H1 (cell line): ENCODE results near the gene KNDC1. TPM values are rescaled to one million over a fixed set of nuclear protein-coding genes. Genes with fewer than 3 reads are reported as not detected.

Experiments
- CTCF ChIA-PET: fragments of 300-600 bp; sonication (Branson Sonifier 250); formaldehyde crosslinking; loops from one replicate; lab custom pipeline; 2021; ENCODE audit not compliant: partially characterized antibody; lab: Charles Lee
- POLR2A ChIA-PET: fragments of 300-600 bp; sonication (Branson Sonifier 250); formaldehyde crosslinking; loops from one replicate; lab custom pipeline; 2021; ENCODE audit warnings: inconsistent platforms; ENCODE audit not compliant: partially characterized antibody; lab: Charles Lee
- DNase-seq, 2 experiments: peaks; one replicate each; pipeline versions ENCODE4 v3.0.0 to v3.0.0-alpha.2; 2010 to 2022; ENCODE audit warnings: low spot score in 2 of 2, low read depth in 1 of 2, mixed read lengths in 1 of 2
- FAIRE-seq: peaks from 2 replicates; lab custom pipeline; 2011; peaks lifted over from hg19 to GRCh38; lab: Jason Lieb, UNC
- H2AFZ ChIP-seq: 2 replicates; pipeline ENCODE4 v1.8.1; 2012; ENCODE audit warnings: low read length, inconsistent platforms
- H2AK5ac ChIP-seq: 2 replicates; pipeline ENCODE4 v1.6.1; 2013; ENCODE audit warnings: low read depth, low read length
- H2BK120ac ChIP-seq: replicated peaks from 2 replicates; pipeline ENCODE3; 2013; ENCODE audit warnings: low read depth, low read length, inconsistent platforms
- H2BK12ac ChIP-seq: 2 replicates; pipeline ENCODE4 v1.6.1; 2013; ENCODE audit warnings: low read depth, low read length
- H2BK15ac ChIP-seq: 2 replicates; pipeline ENCODE4 v1.6.1; 2013; ENCODE audit warnings: low read length
- H2BK20ac ChIP-seq: 2 replicates; pipeline ENCODE4 v1.6.1; 2013; ENCODE audit warnings: low read length
- H2BK5ac ChIP-seq: 2 replicates; pipeline ENCODE4 v1.6.1; 2013; ENCODE audit warnings: low read depth, low read length
- H3K14ac ChIP-seq: 2 replicates; pipeline ENCODE4 v1.6.1; 2013; ENCODE audit warnings: inconsistent platforms; ENCODE audit not compliant: insufficient read length
- H3K18ac ChIP-seq: 2 replicates; pipeline ENCODE4 v1.6.1; 2013; ENCODE audit warnings: low read length; ENCODE audit errors: extremely low read depth
- H3K23ac ChIP-seq: 2 replicates; pipeline ENCODE4 v1.6.1; 2013; ENCODE audit warnings: inconsistent platforms; ENCODE audit not compliant: insufficient read length
- H3K23me2 ChIP-seq: 2 replicates; pipeline ENCODE4 v1.6.1; 2013; ENCODE audit warnings: low read depth, low read length
- H3K27ac ChIP-seq: 2 replicates; pipeline ENCODE4 v1.6.1; 2011; ENCODE audit warnings: low read depth, low read length, inconsistent platforms
- H3K27me3 ChIP-seq, 4 experiments: replicated peaks in 1 of 4; 1 replicate in 1 of 4; 2 replicates in 3 of 4; pipeline versions ENCODE4 v1.6.1 to v1.8.1; 2011 to 2013; ENCODE audit warnings: low read length in 3 of 4, mild to moderate bottlenecking in 3 of 4, inconsistent platforms in 2 of 4, mixed read lengths in 2 of 4, moderate library complexity in 1 of 4; ENCODE audit not compliant: control insufficient read depth in 3 of 4, insufficient read depth in 3 of 4; ENCODE audit errors: extremely low read depth in 1 of 4
- H3K36me3 ChIP-seq, 4 experiments: 2 replicates each; pipeline versions ENCODE4 v1.6.1 to v1.8.1; 2011 to 2013; ENCODE audit warnings: mild to moderate bottlenecking in 4 of 4, low read length in 3 of 4, moderate library complexity in 2 of 4, control low read depth in 1 of 4, inconsistent platforms in 1 of 4; ENCODE audit not compliant: insufficient read depth in 4 of 4, control insufficient read depth in 2 of 4
- H3K4ac ChIP-seq: replicated peaks from 2 replicates; pipeline ENCODE3; 2013; ENCODE audit warnings: low read length, low read depth, mixed read lengths, inconsistent platforms; ENCODE audit not compliant: insufficient read length
- H3K4me1 ChIP-seq, 4 experiments: replicated peaks in 1 of 4; 1 replicate in 1 of 4; 2 replicates in 3 of 4; pipeline versions ENCODE4 v1.6.1 to v1.8.1; 2011 to 2013; ENCODE audit warnings: low read length in 3 of 4, inconsistent platforms in 2 of 4, mixed read lengths in 1 of 4; ENCODE audit not compliant: insufficient read depth in 4 of 4, control insufficient read depth in 3 of 4
- H3K4me2 ChIP-seq, 2 experiments: 2 replicates each; pipeline versions ENCODE4 v1.6.1 to v1.8.1; 2011 to 2013; ENCODE audit warnings: low read depth in 2 of 2, low read length in 2 of 2, control low read depth in 1 of 2, inconsistent platforms in 1 of 2, mild to moderate bottlenecking in 1 of 2; ENCODE audit not compliant: insufficient read depth in 1 of 2
- H3K4me3 ChIP-seq, 4 experiments: fragments of 200-600, 300-600 bp in 1 of 4; sonication (generic), shearing (Covaris generic), sonication (Bioruptor Twin) in 1 of 4; 2 replicates each; pipeline versions ENCODE4 v1.5.1 to v1.8.1; 2011 to 2016; ENCODE audit warnings: low read length in 4 of 4, low read depth in 3 of 4, control low read depth in 2 of 4, inconsistent platforms in 2 of 4, mild to moderate bottlenecking in 2 of 4, mixed read lengths in 1 of 4, moderate library complexity in 1 of 4; ENCODE audit not compliant: insufficient read depth in 2 of 4; ENCODE audit errors: extremely low read depth in 1 of 4
- H3K56ac ChIP-seq: replicated peaks from 2 replicates; pipeline ENCODE3; 2013; ENCODE audit warnings: low read depth, mild to moderate bottlenecking, mixed read lengths, low read length, inconsistent platforms; ENCODE audit not compliant: insufficient read length
- H3K79me1 ChIP-seq: 2 replicates; pipeline ENCODE4 v1.6.1; 2013; ENCODE audit warnings: low read depth, low read length, control low read depth
- H3K79me2 ChIP-seq, 2 experiments: 2 replicates each; pipeline versions ENCODE4 v1.6.1 to v1.8.1; 2012 to 2013; ENCODE audit warnings: low read length in 2 of 2, mild to moderate bottlenecking in 2 of 2, inconsistent platforms in 1 of 2; ENCODE audit not compliant: insufficient read depth in 2 of 2, control insufficient read depth in 1 of 2
- H3K9ac ChIP-seq, 4 experiments: replicated peaks in 1 of 4; 1 replicate in 1 of 4; 2 replicates in 3 of 4; pipeline versions ENCODE4 v1.6.1 to v1.8.1; 2011 to 2013; ENCODE audit warnings: low read depth in 3 of 4, low read length in 3 of 4, control low read depth in 2 of 4, mild to moderate bottlenecking in 2 of 4, moderate library complexity in 2 of 4, inconsistent platforms in 1 of 4; ENCODE audit errors: extremely low read depth in 1 of 4
- H3K9me3 ChIP-seq, 2 experiments: 2 replicates each; pipeline versions ENCODE4 v1.6.1 to v1.8.1; 2012 to 2013; ENCODE audit warnings: mild to moderate bottlenecking in 2 of 2, moderate library complexity in 2 of 2, control low read depth in 1 of 2, inconsistent platforms in 1 of 2, low read depth in 1 of 2, low read length in 1 of 2, mixed read lengths in 1 of 2; ENCODE audit not compliant: insufficient read depth in 2 of 2
- H4K20me1 ChIP-seq, 2 experiments: replicated peaks in 1 of 2; 2 replicates each; pipeline versions ENCODE3 to v1.8.1; 2011 to 2013; ENCODE audit warnings: inconsistent platforms in 2 of 2, low read length in 2 of 2, mild to moderate bottlenecking in 1 of 2; ENCODE audit not compliant: insufficient read depth in 2 of 2, control insufficient read depth in 1 of 2
- H4K5ac ChIP-seq: 2 replicates; pipeline ENCODE4 v1.6.1; 2013; ENCODE audit warnings: low read length, low read depth, mixed read lengths, inconsistent platforms; ENCODE audit not compliant: insufficient read length
- H4K8ac ChIP-seq: 2 replicates; pipeline ENCODE4 v1.8.0; 2013; ENCODE audit warnings: mild to moderate bottlenecking, moderate library complexity, low read length, inconsistent platforms; ENCODE audit not compliant: insufficient read depth; ENCODE audit errors: extremely low read depth
- H4K91ac ChIP-seq: replicated peaks from 2 replicates; pipeline ENCODE3; 2013; ENCODE audit warnings: low read length, mixed read lengths, inconsistent platforms; ENCODE audit not compliant: insufficient read length
- KDM1A ChIP-seq: fragments of 200-600, 300-600 bp; sonication (generic); IDR thresholded peaks from 2 replicates; pipeline ENCODE4 v1.7.1; 2016; ENCODE audit warnings: mild to moderate bottlenecking, low read length, borderline replicate concordance
- KDM5A ChIP-seq: fragments of 200-600 bp; IDR thresholded peaks from 2 replicates; pipeline ENCODE4 v1.7.1; 2012; ENCODE audit warnings: mild to moderate bottlenecking, low read length, inconsistent platforms, mixed read lengths
- RAD21 ChIP-seq, 2 experiments: IDR thresholded peaks in 1 of 2; conservative IDR thresholded peaks in 1 of 2; 2 replicates each; pipeline ENCODE4 v1.6.1; 2011; ENCODE audit warnings: low read depth in 2 of 2, low read length in 2 of 2, improper control_type of control experiment in 1 of 2, inconsistent platforms in 1 of 2, mild to moderate bottlenecking in 1 of 2, moderate library complexity in 1 of 2
- RFX5 ChIP-seq: IDR thresholded peaks from 2 replicates; pipeline ENCODE4 v1.6.1; 2011; ENCODE audit warnings: low read depth, low read length, improper control_type of control experiment, borderline replicate concordance
- SIN3A ChIP-seq, 2 experiments: IDR thresholded peaks in 1 of 2; conservative IDR thresholded peaks in 1 of 2; 2 replicates each; pipeline ENCODE4 v1.6.1; 2011 to 2012; ENCODE audit warnings: low read length in 2 of 2, improper control_type of control experiment in 1 of 2, low read depth in 1 of 2, mild to moderate bottlenecking in 1 of 2
- SP1 ChIP-seq: IDR thresholded peaks from 2 replicates; pipeline ENCODE4 v1.6.1; 2011; ENCODE audit warnings: low read depth, low read length
- TBP ChIP-seq: IDR thresholded peaks from 2 replicates; pipeline ENCODE4 v1.6.1; 2011; ENCODE audit warnings: low read depth, low read length, improper control_type of control experiment
- WGBS, 2 experiments: shearing (Covaris generic) in 1 of 2; methylation state at CpG; one replicate each; pipeline versions ENCODE4 v1.1.6 to v1.1.7; 2013 to 2015; ENCODE audit warnings: low lambda C conversion rate in 2 of 2, mixed read lengths in 2 of 2, inconsistent platforms in 1 of 2, low coverage in 1 of 2, missing lambda C conversion rate in 1 of 2; ENCODE audit not compliant: insufficient replicate concordance in 2 of 2, insufficient coverage in 1 of 2, insufficient read length in 1 of 2; ENCODE audit errors: extremely low coverage in 1 of 2, missing lambda C conversion rate in 1 of 2; 5-methylcytosine and 5-hydroxymethylcytosine counted together
- polyA plus RNA-seq, 7 experiments: library from polyadenylated mRNA; depleted of rRNA in 3 of 7; stranded (reverse) in 5 of 7; unstranded in 2 of 7; fragments of >200 nt in 5 of 7; fragments of 200-250 nt in 2 of 7; gene quantifications; 1 replicate in 5 of 7; 2 replicates in 1 of 7; 4 replicates in 1 of 7; pipeline versions ENCODE4 v1.2.1 to v1.2.3, GENCODE V29; 2011 to 2013; ENCODE audit warnings: missing spikeins in 2 of 7, mixed read lengths in 2 of 7
- total RNA-seq: library from RNA; stranded (reverse); fragmentation: NEBNext Ultra II Directional; extraction: Animal tissue kit (Norgen Biotek cat#: 25700); gene quantifications from 2 replicates; pipeline ENCODE4 v1.2.1, GENCODE V29; 2021
- TF ChIP-seq, protein P1 (sequence below): IDR thresholded peaks from 2 replicates; pipeline ENCODE4 v1.6.1; 2012; ENCODE audit warnings: inconsistent platforms
- TF ChIP-seq, protein P2 (sequence below), 3 experiments: IDR thresholded peaks; 1 replicate in 2 of 3; 2 replicates in 1 of 3; pipeline versions ENCODE4 v1.5.1 to v1.6.1; 2011; ENCODE audit warnings: low read length in 3 of 3, mild to moderate bottlenecking in 3 of 3, inconsistent platforms in 2 of 3, low read depth in 1 of 3, moderate library complexity in 1 of 3; ENCODE audit not compliant: insufficient read depth in 1 of 3; ENCODE audit errors: control extremely low read depth in 1 of 3

KNDC1 gene
- total and polyA plus RNA-seq, 2 of the 8 experiments (the other 6 are each of a cell fraction or from before 2014, with no cell fraction given), result 7.5 to 16.7 TPM

DNA sequence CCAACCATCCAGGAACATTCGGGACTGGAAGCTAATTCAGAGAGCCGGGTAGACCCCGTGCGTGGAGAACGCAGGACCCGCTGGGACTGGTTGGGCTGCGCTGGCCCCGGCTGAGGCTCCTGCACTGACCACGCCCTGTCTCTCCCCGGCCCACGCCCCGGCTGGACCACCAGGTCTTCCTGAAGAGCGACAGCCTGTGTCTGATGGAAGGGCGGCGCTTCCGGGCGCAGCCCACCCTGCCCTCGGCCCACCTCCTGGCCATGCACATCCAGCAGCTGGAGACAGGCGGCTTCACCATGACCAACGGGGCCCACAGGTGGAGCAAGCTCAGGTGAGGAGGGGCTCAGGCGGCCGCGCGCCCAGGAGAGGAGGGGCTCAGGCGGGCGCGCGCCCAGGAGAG lies 59.8 kb downstream of the KNDC1 start:
- no peak overlapping the region for H2BK20ac ChIP-seq
- H3K79me1 ChIP-seq, result no peaks in the 10 kb centered on the region
- H4K5ac ChIP-seq, result no peak overlapping the region
- H2BK12ac ChIP-seq, result no peak overlapping the region
- no peak overlapping the region for H3K4ac ChIP-seq
- H3K9ac ChIP-seq, result no peak overlapping the region
- peak overlapping the region in 3 of 4 experiments; percentile 17 to 34 (median 29); a peak in 3 of 8 replicates for H3K4me3 ChIP-seq
- no peak overlapping the region for H2AK5ac ChIP-seq
- no peak overlapping the region for H3K14ac ChIP-seq
- no peak overlapping the region for H2BK15ac ChIP-seq
- H3K4me2 ChIP-seq, result peak overlapping the region in 1 of 2 experiments; percentile 55; a peak in 3 of 4 replicates
- peak; percentile 57 to 82 for DNase-seq
- H3K56ac ChIP-seq, result no peak overlapping the region
- no peak overlapping the region for H3K18ac ChIP-seq
- 44% methylated on average over 18 of the region's 28 CpGs; no CpG with 5 or more reads in 1 of the 2 experiments for WGBS, 2 experiments
- no peak for FAIRE-seq
- H3K23me2 ChIP-seq, result no peaks in the 10 kb centered on the region; the same call in 1 of the 2 replicates
- no peak overlapping the region for H2AFZ ChIP-seq
- H4K91ac ChIP-seq, result no peak overlapping the region
- H2BK120ac ChIP-seq, result no peak overlapping the region
- H4K20me1 ChIP-seq, result peaks cover 0 to 3% of the 10 kb centered on the region in 2 experiments
- no peak overlapping the region for H3K27ac ChIP-seq
- no peak overlapping the region for H4K8ac ChIP-seq
- no peaks in the 10 kb centered on the region for H3K27me3 ChIP-seq
- H3K9me3 ChIP-seq, result peaks cover 0 to 4% of the 10 kb centered on the region in 2 experiments; a peak in 1 of 4 replicates
- CTCF ChIA-PET, result interaction anchor here (0.5 to 2.6 kb wide), 8 partner anchors 14 to 280 kb away, joined by 3 to 14 read pairs (median 3); partner anchors contain the start of gene KNDC1
- H3K4me1 ChIP-seq, result peaks cover 0 to 15% (median 12%) of the 10 kb centered on the region in 4 experiments; a peak in 6 of 7 replicates
- no peaks in the 10 kb centered on the region for H3K79me2 ChIP-seq
- POLR2A ChIA-PET, result interaction anchor here (0.9 to 1.7 kb wide), 6 partner anchors 9 to 87 kb away, joined by 3 to 8 read pairs (median 3); no protein-coding TSS in a partner anchor
- no peaks in the 10 kb centered on the region; a peak in 1 of 8 replicates for H3K36me3 ChIP-seq
- H2BK5ac ChIP-seq, result 0 out of 2 replicates have a peak overlapping the region, but pooled peaks have one; percentile 55
- H3K23ac ChIP-seq, result no peak overlapping the region
- TF ChIP-seq RFX5, result no peak
- TF ChIP-seq SP1, result no peak
- no peak for TF ChIP-seq TBP
- TF ChIP-seq SIN3A (conservative IDR thresholded peaks at IDR 0.05 in 1 of 2, IDR thresholded peaks at IDR 0.05 in 1 of 2; ENCODE audit: low read depth in 1 of 2, low read length in 2 of 2), result 0 out of 4 replicates have a peak, but pooled peaks of 1 of the 2 experiments have one; percentile 20
- TF ChIP-seq RAD21 (IDR thresholded peaks at IDR 0.05 in 1 of 2, conservative IDR thresholded peaks at IDR 0.05 in 1 of 2; ENCODE audit: low read depth in 2 of 2, low read length in 2 of 2), result no peak
- 0 out of 2 replicates have a peak, but pooled peaks have one; percentile 11 for TF ChIP-seq KDM5A
- TF ChIP-seq, protein P1, sequence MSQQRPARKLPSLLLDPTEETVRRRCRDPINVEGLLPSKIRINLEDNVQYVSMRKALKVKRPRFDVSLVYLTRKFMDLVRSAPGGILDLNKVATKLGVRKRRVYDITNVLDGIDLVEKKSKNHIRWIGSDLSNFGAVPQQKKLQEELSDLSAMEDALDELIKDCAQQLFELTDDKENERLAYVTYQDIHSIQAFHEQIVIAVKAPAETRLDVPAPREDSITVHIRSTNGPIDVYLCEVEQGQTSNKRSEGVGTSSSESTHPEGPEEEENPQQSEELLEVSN, result no peak
- no peak for TF ChIP-seq KDM1A
- TF ChIP-seq, protein P2, sequence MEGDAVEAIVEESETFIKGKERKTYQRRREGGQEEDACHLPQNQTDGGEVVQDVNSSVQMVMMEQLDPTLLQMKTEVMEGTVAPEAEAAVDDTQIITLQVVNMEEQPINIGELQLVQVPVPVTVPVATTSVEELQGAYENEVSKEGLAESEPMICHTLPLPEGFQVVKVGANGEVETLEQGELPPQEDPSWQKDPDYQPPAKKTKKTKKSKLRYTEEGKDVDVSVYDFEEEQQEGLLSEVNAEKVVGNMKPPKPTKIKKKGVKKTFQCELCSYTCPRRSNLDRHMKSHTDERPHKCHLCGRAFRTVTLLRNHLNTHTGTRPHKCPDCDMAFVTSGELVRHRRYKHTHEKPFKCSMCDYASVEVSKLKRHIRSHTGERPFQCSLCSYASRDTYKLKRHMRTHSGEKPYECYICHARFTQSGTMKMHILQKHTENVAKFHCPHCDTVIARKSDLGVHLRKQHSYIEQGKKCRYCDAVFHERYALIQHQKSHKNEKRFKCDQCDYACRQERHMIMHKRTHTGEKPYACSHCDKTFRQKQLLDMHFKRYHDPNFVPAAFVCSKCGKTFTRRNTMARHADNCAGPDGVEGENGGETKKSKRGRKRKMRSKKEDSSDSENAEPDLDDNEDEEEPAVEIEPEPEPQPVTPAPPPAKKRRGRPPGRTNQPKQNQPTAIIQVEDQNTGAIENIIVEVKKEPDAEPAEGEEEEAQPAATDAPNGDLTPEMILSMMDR (IDR thresholded peaks at IDR 0.05; ENCODE audit: control extremely low read depth in 1 of 3, insufficient read depth in 1 of 3, low read depth in 1 of 3, low read length in 3 of 3), result no peak
